Stimulated activated naive CD4-positive, alpha-beta T cell (primary cell): ENCODE measurements around the gene IL33.
"Not testable (repeated sequence)": the region's sequence is repeated elsewhere in the genome, so short reads cannot be mapped to it uniquely, and the experiment has no call there.

Experiments
- DNase-seq, 6 experiments: peaks; one replicate each; lab custom pipeline; 2025; lab: John Stamatoyannopoulos, UW

IL33 gene

DNA sequence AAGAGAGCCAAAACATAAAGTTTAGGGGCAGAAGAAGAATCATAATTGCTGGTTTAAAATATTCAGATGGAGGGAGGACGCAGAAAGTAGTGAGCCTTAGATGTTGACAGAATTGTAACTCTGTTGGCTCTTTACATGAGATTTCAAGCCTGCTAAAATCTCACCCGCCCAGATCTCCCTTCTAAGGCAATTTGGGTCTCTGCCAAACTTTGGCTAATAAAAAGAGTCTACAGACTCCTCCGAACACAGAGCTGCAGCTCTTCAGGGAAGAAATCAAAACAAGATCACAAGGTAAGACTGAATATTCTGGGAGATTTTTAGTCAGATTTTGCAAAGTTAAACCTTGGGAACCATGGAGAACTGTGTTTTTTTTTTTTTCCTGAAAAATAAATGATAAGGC lies at the start of gene IL33:
IL33 (plus strand) TSS at position 246 of the 400 bp plus-strand sequence. CDS start 25,888 bp downstream, outside the sequence.
- no peak for DNase-seq

DNA sequence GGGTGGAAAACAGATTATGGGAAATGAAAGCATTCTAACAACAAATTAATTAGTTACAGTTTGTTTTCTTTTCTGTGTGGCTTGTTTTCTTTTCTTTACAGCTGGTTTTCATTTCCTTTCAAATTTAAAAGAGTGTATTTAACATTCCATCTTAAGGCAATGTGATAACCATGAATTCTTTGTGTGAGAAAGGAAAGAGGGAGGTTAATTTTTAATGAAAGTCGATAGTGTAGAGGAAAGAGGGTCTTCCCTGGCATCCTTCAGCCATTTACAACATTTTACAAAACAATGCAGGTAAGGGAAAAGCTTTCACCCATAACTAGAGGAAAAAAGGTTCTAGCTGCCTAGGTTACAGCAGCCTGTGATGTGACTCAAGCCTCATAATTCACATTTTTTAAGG lies 43.9 kb upstream of the IL33 start:
- no peak for DNase-seq

DNA sequence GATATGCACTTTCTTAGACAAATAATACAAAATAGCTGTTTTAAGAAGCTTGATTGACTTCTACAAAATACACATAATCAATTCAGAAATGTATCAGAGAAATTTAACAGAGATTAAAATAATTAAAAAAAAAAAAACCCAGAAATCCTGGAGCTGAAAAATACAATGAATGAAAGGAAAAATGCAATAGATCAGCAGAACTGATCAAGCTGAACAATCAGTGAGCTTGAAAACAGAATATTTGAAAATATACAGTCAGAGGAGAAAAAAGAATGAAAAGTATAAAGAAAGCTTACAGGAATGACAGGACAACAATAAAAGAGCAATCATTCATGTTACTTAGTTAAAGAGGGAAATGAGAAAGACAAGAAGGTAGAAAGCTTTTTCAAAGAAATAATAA lies 41.7 kb upstream of the IL33 start:
- DNase-seq, result no peak

- DNase-seq, result not testable (repeated sequence)
Measured at GRCh38 chr9:6182549-6183226, 32.9 kb upstream of the IL33 start.

DNA sequence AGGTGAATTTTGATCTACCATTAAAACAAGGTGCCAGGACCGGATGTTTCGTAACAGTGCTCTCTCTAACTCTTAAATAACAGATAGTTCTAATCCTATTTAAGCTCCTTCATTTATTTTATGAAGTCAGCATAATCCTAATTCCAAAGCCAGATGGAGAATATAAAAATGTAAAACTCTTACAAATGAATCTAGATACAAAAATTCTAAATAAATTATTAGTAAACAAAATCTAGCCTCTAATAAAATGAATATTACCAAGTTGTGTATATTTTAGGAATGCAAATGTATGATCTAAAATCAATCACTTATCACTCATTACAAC lies 32.4 kb upstream of the IL33 start:
- no peak for DNase-seq

DNA sequence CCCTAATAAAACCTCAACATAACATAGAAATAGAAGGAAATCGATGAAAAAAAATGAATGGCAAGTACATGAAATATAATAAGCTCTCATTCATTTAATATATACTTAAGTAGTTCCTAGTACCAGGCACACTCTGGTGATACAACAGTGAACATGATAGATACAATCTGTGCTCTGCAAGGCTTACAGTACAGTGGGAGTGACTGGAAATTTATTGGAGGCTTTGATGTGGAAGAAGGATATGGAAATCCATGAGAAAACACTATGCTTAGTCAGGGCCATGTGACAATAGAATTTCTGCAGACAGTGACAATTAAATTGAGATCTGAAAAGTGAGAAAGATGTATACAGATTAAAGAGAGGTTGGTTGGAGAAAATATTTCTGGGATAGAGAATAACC lies 32.0 kb upstream of the IL33 start:
- DNase-seq, result no peak

- no peak for DNase-seq
Measured at GRCh38 chr9:6184749-6185645, 30.6 kb upstream of the IL33 start.

DNA sequence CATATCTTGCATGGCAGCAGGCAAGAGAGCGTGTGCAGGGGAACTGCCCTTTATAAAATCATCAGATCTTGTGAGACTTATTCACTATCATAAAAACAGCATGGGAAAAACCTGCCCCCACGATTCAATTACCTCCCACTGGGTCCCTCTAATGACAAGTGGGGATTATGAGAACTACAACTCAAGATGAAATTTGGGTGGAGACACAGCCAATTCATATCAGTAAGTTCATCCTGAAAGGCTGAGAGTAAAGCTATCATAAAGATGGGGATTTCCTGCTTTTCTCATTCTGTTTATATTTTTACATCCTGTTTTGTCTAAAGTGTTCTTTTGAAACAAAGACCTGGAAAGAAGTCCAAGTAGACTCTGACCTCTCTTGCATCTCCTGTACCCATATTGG lies 28.9 kb upstream of the IL33 start:
- DNase-seq, result no peak

GRCh38 chr9:6187272-6187671 lies 28.3 kb upstream of the IL33 start:
- DNase-seq, result no peak

DNA sequence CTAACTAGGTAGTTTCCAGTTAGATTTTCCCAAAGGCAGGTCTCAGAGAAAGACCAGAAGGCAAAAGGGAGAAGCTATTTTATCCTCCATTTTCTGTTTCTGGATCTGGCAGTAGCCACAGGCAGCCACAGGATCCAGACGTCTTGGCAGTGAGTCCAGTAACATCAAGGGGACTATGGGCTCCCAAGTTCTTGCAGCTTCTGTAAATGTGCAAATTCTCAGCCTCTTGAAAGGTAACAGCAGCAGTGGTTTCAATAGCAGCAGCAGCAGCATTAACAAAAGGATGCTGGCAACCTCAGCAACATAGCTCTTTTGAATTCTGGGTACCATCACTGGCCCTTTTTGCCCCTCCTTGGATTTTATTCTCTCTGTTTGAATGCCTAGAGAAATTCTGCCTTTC lies 27.1 kb upstream of the IL33 start:
- no peak for DNase-seq

DNA sequence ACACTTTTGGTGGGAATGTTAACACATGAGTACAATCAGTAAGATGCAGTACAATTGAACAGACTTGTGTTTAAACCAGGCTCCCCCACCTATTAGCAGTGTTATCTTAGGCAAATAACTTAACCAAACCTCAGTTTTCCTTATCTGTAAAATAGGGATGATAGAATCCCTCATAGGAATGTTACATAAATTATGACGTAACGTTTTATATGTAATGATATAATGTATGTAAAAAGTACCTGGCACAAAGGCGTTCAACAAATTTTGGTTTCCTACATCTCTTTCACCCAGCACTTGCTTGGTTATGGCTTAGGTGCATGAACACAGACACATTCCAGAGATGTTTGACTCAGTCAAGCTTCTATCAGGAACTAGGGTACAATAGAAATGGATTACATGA lies 26.7 kb upstream of the IL33 start:
- no peak for DNase-seq

GRCh38 chr9:6194934-6195333 lies 20.7 kb upstream of the IL33 start:
- no peak for DNase-seq

- DNase-seq, result no peak
Measured at GRCh38 chr9:6195714-6196360, 19.8 kb upstream of the IL33 start.

GRCh38 chr9:6197330-6197729 lies 18.3 kb upstream of the IL33 start:
- no peak for DNase-seq

- DNase-seq, result no peak
Measured at GRCh38 chr9:6198251-6198650, 17.4 kb upstream of the IL33 start.

DNA sequence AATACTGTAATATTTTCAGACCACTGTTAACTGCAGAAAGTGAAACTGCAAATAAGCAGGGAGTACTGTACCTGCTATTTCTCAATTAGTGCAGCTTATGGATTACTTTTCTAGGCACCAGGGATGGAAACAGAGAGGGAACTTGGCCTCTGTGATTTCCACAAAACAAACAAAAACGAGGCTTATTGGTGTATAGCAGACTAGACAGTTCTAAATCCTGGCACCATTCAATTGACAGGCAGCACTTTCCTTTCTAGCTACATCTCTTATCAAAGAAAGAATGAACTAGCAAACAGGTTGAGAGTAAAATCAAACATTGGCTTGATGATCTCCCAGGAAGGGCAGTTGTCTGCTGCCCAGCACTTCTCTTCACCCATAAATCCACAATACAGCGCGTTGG lies 16.0 kb upstream of the IL33 start:
- no peak for DNase-seq

DNA sequence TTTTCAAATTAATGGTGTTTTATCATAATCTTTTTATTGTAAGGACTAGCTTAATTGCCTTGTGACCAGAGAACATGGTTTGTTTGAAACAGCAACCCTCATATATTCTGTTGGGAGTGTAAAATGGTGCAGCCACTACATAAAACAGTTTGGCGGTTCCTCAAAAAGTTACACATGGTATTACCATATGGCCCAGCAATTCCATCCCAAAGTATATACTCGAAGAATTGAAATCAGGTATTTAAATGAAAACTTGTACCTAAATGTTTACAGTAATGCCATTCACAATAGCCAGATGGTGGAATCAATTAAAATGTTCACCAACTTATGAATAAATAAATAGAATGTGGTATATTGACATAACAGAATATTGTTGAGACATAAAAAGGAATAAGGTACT lies 14.8 kb upstream of the IL33 start:
- DNase-seq, result no peak

DNA sequence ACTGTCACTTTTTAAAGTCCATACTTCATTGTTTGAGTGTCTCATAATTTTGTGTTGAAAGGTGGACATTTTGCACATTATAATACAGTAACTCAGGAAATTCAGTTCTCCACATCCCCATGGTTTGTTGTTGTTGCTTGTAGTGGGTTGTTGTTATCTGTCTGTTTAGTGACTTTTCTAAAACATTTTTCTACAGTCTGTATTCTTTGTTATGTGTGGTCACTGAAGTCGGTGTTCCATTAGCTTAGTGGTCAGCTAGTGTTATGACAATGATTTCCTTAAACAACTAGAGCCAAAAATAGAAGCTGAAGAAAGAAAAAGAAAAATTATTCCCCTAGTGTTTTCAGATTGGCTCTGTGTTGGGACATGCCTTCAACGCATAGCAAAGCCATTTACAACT lies 5.6 kb upstream of the IL33 start:
- DNase-seq, result no peak

DNA sequence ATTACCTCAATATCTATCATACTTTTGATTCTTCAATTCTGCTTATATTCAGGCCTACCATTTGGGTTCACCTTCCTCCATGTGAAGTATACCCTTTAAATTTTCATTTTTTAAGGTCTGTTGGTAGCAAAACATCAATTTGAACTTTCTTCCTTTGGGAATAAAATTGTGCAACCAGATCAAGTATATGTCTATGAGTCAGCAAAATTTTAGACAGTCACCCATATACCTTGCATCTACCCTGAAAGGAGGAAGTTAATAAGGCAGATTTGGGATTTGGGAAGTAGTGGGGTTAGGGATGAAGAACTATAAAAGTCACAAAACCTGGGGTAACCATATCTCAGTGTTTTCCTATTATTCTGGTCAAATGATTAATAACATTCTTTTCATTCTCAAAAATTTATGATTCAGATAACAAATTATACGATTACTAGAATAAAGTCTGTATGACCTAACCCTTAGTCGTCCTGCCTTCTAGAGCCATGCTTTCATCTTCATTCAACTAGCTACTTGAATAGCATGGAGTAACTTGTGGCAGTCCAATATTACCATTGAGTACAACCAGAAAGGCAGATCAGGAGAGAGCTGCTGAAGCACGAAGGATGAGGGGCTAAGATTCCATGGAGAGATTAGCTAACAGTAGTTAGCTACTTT lies 2.8 kb upstream of the IL33 start:
- DNase-seq, result no peak

DNA sequence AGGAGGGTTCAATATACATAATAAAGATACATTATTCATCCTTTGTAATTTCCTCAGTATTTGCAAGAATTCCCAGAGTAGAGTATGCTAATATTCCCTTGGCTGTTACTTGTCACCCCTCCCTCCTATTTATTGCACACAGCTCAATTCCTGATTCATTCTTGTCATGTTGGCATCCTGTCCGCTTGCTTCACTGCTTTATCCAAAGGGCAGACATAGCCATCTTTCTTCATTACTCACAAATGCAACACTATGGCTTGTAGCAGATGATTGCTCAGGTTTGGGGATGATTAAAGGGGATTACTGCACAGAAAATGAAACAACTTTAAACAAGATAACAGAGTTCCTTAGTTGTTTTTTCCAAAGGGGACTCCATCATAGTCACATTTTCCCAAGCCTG lies 1.2 kb upstream of the IL33 start:
- DNase-seq, result no peak

DNA sequence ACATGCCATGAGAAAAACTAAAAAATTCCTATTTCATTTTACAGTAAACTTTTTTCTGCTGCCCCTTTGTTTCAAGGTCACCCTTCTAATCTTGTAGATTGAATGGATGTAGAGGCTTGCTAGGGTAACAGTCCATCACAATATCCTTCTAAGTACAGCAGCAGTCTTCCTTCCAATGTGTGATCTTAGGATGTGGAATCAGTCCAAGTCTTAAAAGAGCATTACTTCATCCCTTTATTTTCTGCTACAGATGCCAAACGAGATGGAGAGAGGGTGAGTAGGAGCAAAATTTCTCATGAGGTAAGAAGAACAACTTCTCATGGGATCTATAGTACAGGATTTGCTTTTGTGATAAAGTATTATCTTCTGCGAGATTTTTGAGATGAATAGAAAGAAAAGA lies 704 bp upstream of the IL33 start:
- no peak for DNase-seq

DNA sequence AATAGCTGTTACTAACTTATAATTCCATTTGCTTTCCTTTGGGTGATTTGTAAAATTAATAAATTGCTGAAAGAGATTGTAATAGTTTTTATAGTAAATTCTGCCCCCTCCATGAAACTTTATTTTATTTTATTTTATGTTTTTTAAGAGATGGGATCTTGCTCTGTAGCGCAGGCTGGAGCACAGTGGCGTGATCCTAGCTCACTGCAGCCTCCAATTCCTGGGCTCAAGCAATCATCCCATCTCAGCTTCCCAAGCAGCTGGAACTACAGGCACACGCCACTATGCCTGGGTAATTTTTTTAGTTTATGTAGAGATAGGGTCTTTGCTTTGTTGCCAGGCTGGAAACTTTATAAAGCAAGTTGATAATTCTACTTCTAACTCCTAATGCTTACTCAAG lies 395 bp downstream of the IL33 start:
- DNase-seq, result no peak

DNA sequence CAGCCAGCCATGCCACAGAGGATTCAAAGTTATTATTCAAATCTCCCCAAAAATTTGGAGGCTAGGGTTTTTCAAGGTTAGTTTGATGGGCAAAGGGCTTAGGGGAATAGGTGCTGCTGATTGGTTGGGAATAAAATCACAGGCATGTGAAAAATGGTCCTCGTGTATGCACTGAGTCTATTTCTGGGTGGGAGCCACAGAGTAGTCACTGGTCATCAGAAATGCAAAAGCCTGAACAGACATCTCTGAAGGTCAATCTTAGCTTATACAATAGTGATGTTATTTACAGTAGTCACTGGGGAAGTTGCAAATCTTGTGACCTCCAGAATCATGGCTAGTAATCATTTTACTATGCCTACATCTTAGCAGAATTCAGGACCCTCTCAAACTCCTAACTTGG lies 1.3 kb downstream of the IL33 start:
- no peak for DNase-seq
